ENCODE data around the gene STXBP5. TPM values are rescaled to one million over a fixed set of nuclear protein-coding genes. Genes with fewer than 3 reads are reported as not detected.
A peak's percentile ranks its signal among the peaks of the same experiment; 100 is the strongest.

STXBP5 gene
- total RNA-seq, 1 experiment from 2014 or later = 10.1 TPM

GRCh38 chr6:147203311-147204059, 732 bp upstream of the STXBP5 start:
- peak overlapping the region; percentile 97 for H3K4me3 Mint-ChIP-seq (ENCODE audit: low read depth, unreplicated experiment)
- TF ChIP-seq CTCF (IDR thresholded peaks at IDR 0.05; ENCODE audit: unreplicated experiment) = no peak
- no peaks in the 10 kb centered on the region for H3K9me3 Mint-ChIP-seq (ENCODE audit: low read depth, unreplicated experiment)
- BruUV-seq (replicated peaks) = no TSS peak
- peak overlapping the region; percentile 87 for H3K27ac Mint-ChIP-seq (ENCODE audit: unreplicated experiment)
- CTCF ChIA-PET = interaction anchor here (0.6 kb wide), 1 partner anchor 19 kb away, joined by 3 read pairs; no protein-coding TSS in a partner anchor
- no peaks in the 10 kb centered on the region for H3K27me3 Mint-ChIP-seq (ENCODE audit: unreplicated experiment)
- intact Hi-C loops (cut with micrococcal nuclease; ENCODE audit: unreplicated experiment) = loop anchor here (5.0 to 10.0 kb wide), 3 partner anchors 139 to 346 kb away; no protein-coding TSS in a partner anchor
- DNase-seq = peak; percentile 55
- H3K4me1 Mint-ChIP-seq (ENCODE audit: low read depth, unreplicated experiment) = peaks cover 8% of the 10 kb centered on the region
- H3K36me3 Mint-ChIP-seq (ENCODE audit: insufficient read depth, unreplicated experiment) = peaks cover 31% of the 10 kb centered on the region

GRCh38 chr6:147204843-147205311, 660 bp downstream of the STXBP5 start:
- Mint-ChIP-seq H3K4me1 (ENCODE audit: low read depth, unreplicated experiment) (peaks cover 8% of the 10 kb centered on the region), H3K9me3 (ENCODE audit: low read depth, unreplicated experiment) (no peaks in the 10 kb centered on the region), H3K36me3 (ENCODE audit: insufficient read depth, unreplicated experiment) (peaks cover 31% of the 10 kb centered on the region), H3K27ac (ENCODE audit: unreplicated experiment) (peak overlapping the region; percentile 73), H3K4me3 (ENCODE audit: low read depth, unreplicated experiment) (peak overlapping the region; percentile 97), H3K27me3 (ENCODE audit: unreplicated experiment) (no peaks in the 10 kb centered on the region)
- CTCF ChIA-PET = interaction anchor here (0.9 kb wide), 1 partner anchor 189 kb away, joined by 3 read pairs; no protein-coding TSS in a partner anchor
- BruUV-seq (replicated peaks) = no TSS peak
- intact Hi-C loops (cut with micrococcal nuclease; ENCODE audit: unreplicated experiment) = loop anchor here (5.0 to 10.0 kb wide), 3 partner anchors 140 to 348 kb away; no protein-coding TSS in a partner anchor
- no peak for TF ChIP-seq CTCF (IDR thresholded peaks at IDR 0.05; ENCODE audit: unreplicated experiment)
- DNase-seq = no peak

GRCh38 chr6:147205690-147206600, 1.7 kb downstream of the STXBP5 start:
- Mint-ChIP-seq H3K36me3 (ENCODE audit: insufficient read depth, unreplicated experiment) (peaks cover 31% of the 10 kb centered on the region), H3K4me1 (ENCODE audit: low read depth, unreplicated experiment) (peaks cover 8% of the 10 kb centered on the region), H3K4me3 (ENCODE audit: low read depth, unreplicated experiment) (peak overlapping the region; percentile 41), H3K9me3 (ENCODE audit: low read depth, unreplicated experiment) (no peaks in the 10 kb centered on the region), H3K27ac (ENCODE audit: unreplicated experiment) (no peak overlapping the region), H3K27me3 (ENCODE audit: unreplicated experiment) (no peaks in the 10 kb centered on the region)
- TSS peak; percentile 27 for BruUV-seq (replicated peaks)
- no peak for TF ChIP-seq CTCF (IDR thresholded peaks at IDR 0.05; ENCODE audit: unreplicated experiment)
- no peak for DNase-seq
- CTCF ChIA-PET = no interaction called here
- intact Hi-C loops (cut with micrococcal nuclease; ENCODE audit: unreplicated experiment) = loop anchor here (10.0 kb wide), 2 partner anchors 141 to 291 kb away; no protein-coding TSS in a partner anchor

- BruUV-seq (replicated peaks) = no TSS peak
- peaks cover 26% of the 10 kb centered on the region for H3K36me3 Mint-ChIP-seq (ENCODE audit: insufficient read depth, unreplicated experiment)
- no peak for TF ChIP-seq CTCF (IDR thresholded peaks at IDR 0.05; ENCODE audit: unreplicated experiment)
- intact Hi-C loops (cut with micrococcal nuclease; ENCODE audit: unreplicated experiment) = loop anchor here (10.0 kb wide), 2 partner anchors 143 to 293 kb away; no protein-coding TSS in a partner anchor
- no peak overlapping the region for H3K27ac Mint-ChIP-seq (ENCODE audit: unreplicated experiment)
- no peaks in the 10 kb centered on the region for H3K27me3 Mint-ChIP-seq (ENCODE audit: unreplicated experiment)
- no peak overlapping the region for H3K4me3 Mint-ChIP-seq (ENCODE audit: low read depth, unreplicated experiment)
- H3K4me1 Mint-ChIP-seq (ENCODE audit: low read depth, unreplicated experiment) = no peaks in the 10 kb centered on the region
- no peak for DNase-seq
- CTCF ChIA-PET = no interaction called here
- no peaks in the 10 kb centered on the region for H3K9me3 Mint-ChIP-seq (ENCODE audit: low read depth, unreplicated experiment)
These were observed 3.1 kb downstream of the STXBP5 start for GRCh38 chr6:147207351-147207750.

Data from Calu3 (cell line).